A549 treated with CORT108297 at 1 μM for 4 hours (cell line): Measurements from ENCODE around the gene FGF14. TPM values are rescaled to one million over a fixed set of nuclear protein-coding genes. Genes with fewer than 3 reads are reported as not detected.

ENCODE experiments used
- total RNA-seq: library from RNA; stranded (reverse); fragments of 200-300 nt; extraction: Qiagen RNA extraction; gene quantifications from 5 replicates; pipeline ENCODE4 v1.2.3, GENCODE V29; 2022

FGF14 gene
- 0.12 TPM in 1 of 5 replicates, not detected in the others for total RNA-seq

DNA sequence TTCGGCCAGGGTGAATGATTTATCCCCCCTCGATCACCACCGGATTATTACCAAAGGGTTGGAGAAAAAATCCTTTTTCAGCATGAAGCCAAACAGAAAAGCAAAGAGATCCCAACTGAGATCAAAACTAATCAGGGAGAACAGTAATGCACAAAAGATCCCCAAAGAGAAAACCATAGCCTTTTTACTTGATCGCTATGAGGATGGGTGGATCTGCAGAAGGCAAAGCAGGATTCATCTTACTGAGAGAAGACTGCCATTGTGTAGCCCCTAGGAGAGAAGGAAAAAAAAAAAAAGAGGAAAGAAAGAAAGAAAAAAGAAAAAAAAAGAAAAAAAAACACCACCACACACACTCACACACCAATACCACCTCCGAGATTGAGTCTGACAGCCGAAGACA lies at the start of gene FGF14:
Gene FGF14 (minus strand): TSS at position 283 of the 400 bp plus-strand sequence.

Other genes starting within 250 kb of the FGF14 start
- 15.5 to 18.9 TPM (median 17.1 TPM) in 5 replicates for gene TPP2, start 194.9 kb upstream of the FGF14 start, total RNA-seq